HepG2 (cell line): ENCODE results near the gene NCOR2. TPM values are rescaled to one million over a fixed set of nuclear protein-coding genes. Genes with fewer than 3 reads are reported as not detected.

Source experiments
- ATAC-seq: fragments of 200-7000 bp; cut with Tn5 transposase; 3 replicates; pipeline ENCODE4 v1.9.1; 2020; ENCODE audit warnings: mild to moderate bottlenecking, moderate library complexity
- BruUV-seq: library from RNA; stranded (reverse); fragments of 400-500 nt; replicated peaks from 2 replicates; lab custom pipeline; 2021; lab: Mats Ljungman, UMichigan
- CTCF ChIA-PET: fragments of 300-600 bp; formaldehyde crosslinking; extraction: SDS; loops from one replicate; lab custom pipeline; 2021; ENCODE audit warnings: low total read pairs, inconsistent platforms, low intra/inter-chr PET ratio; lab: Yijun Ruan, JAX
- POLR2A ChIA-PET: fragments of 350-600 bp; sonication (Branson Sonifier 250); formaldehyde crosslinking; loops from one replicate; lab custom pipeline; 2020; ENCODE audit warnings: antibody characterized with exemption, inconsistent platforms; lab: Yijun Ruan, JAX
- DNase-seq: peaks from one replicate; pipeline ENCODE4 v3.0.0-alpha.2; 2015; ENCODE audit warnings: low spot score
- FAIRE-seq: peaks from 3 replicates; lab custom pipeline; 2011; peaks lifted over from hg19 to GRCh38; lab: Jason Lieb, UNC
- H2AFZ ChIP-seq: one replicate; pipeline ENCODE4 v1.6.1; 2011; ENCODE audit warnings: low read length, inconsistent platforms
- H3K27ac ChIP-seq: fragments of 300-600 bp; 3 replicates; pipeline ENCODE4 v1.8.0; 2011; ENCODE audit warnings: mixed run types, mild to moderate bottlenecking, mixed read lengths, low read length, inconsistent platforms; ENCODE audit not compliant: insufficient read depth; ENCODE audit errors: extremely low read length
- H3K27me3 ChIP-seq, 2 experiments: fragments of 200-600 bp in 1 of 2; 2 replicates in 1 of 2; 3 replicates in 1 of 2; pipeline versions ENCODE4 v1.6.0 to v1.8.0; 2011; ENCODE audit warnings: low read length in 2 of 2, mild to moderate bottlenecking in 2 of 2, moderate library complexity in 2 of 2, inconsistent platforms in 1 of 2; ENCODE audit not compliant: insufficient read depth in 2 of 2, control insufficient read depth in 1 of 2
- H3K36me3 ChIP-seq, 2 experiments: fragments of 200-600 bp in 1 of 2; replicated peaks in 1 of 2; 2 replicates in 1 of 2; 3 replicates in 1 of 2; pipeline versions ENCODE4 v1.5.1 to v1.8.0; 2011; ENCODE audit warnings: low read length in 2 of 2, inconsistent platforms in 1 of 2; ENCODE audit not compliant: insufficient read depth in 2 of 2, control insufficient read depth in 1 of 2
- H3K4me1 ChIP-seq: 2 replicates; pipeline ENCODE4 v1.5.1; 2012; ENCODE audit warnings: low read length, inconsistent platforms; ENCODE audit not compliant: insufficient read depth
- H3K4me2 ChIP-seq: 2 replicates; pipeline ENCODE4 v1.6.0; 2011; ENCODE audit warnings: low read depth, low read length, inconsistent platforms
- H3K4me3 ChIP-seq, 3 experiments: fragments of 200-600 bp in 1 of 3; sonication (generic), shearing (Covaris generic) in 1 of 3; replicated peaks in 1 of 3; 2 replicates each; pipeline ENCODE4 v1.5.1; 2011 to 2016; ENCODE audit warnings: low read length in 3 of 3, inconsistent platforms in 2 of 3, low read depth in 2 of 3, mild to moderate bottlenecking in 2 of 3, control low read depth in 1 of 3, mixed read lengths in 1 of 3; ENCODE audit not compliant: insufficient read depth in 1 of 3
- H3K79me2 ChIP-seq: one replicate; pipeline ENCODE4 v1.6.1; 2011; ENCODE audit warnings: low read length, inconsistent platforms; ENCODE audit not compliant: insufficient read depth
- H3K9ac ChIP-seq: 2 replicates; pipeline ENCODE4 v1.6.0; 2011; ENCODE audit warnings: mild to moderate bottlenecking, low read depth, low read length, inconsistent platforms; ENCODE audit not compliant: insufficient read depth
- H3K9me3 ChIP-seq: 2 replicates; pipeline ENCODE4 v1.5.1; 2012; ENCODE audit warnings: mild to moderate bottlenecking, low read length
- H4K20me1 ChIP-seq: 2 replicates; pipeline ENCODE4 v1.6.0; 2011; ENCODE audit warnings: inconsistent platforms, mild to moderate bottlenecking, low read length, moderate library complexity; ENCODE audit not compliant: insufficient read depth
- FOXA1 ChIP-seq, 2 experiments: fragments of 450-650 bp in 1 of 2; sonication (generic) in 1 of 2; formaldehyde crosslinking in 1 of 2; IDR thresholded peaks; 2 replicates each; pipeline versions ENCODE4 v1.4.0 to v1.6.1; 2016 to 2020; ENCODE audit warnings: missing genetic modification reagents in 1 of 2
- MED13 ChIP-seq: sonication (generic); formaldehyde crosslinking; IDR thresholded peaks from 2 replicates; pipeline ENCODE4 v1.5.0; 2020; ENCODE audit warnings: missing genetic modification reagents
- NFIB ChIP-seq: sonication (generic); formaldehyde crosslinking; IDR thresholded peaks from 2 replicates; pipeline ENCODE4 v1.9.0; 2021; ENCODE audit warnings: missing genetic modification reagents, mild to moderate bottlenecking, borderline replicate concordance
- REST ChIP-seq, 2 experiments: IDR thresholded peaks; 2 replicates each; pipeline ENCODE4 v1.6.1; 2011 to 2012; ENCODE audit warnings: low read length in 2 of 2, borderline replicate concordance in 1 of 2, low read depth in 1 of 2, mild to moderate bottlenecking in 1 of 2, moderate library complexity in 1 of 2
- SNRNP70 ChIP-seq: fragments of 200-400 bp; formaldehyde crosslinking; IDR thresholded peaks from 2 replicates; pipeline ENCODE4 v1.6.1; 2017; ENCODE audit warnings: mild to moderate bottlenecking, low read depth, low read length, moderate library complexity
- ZNF572 ChIP-seq: sonication (generic); formaldehyde crosslinking; IDR thresholded peaks from 2 replicates; pipeline ENCODE4 v1.5.1; 2020; ENCODE audit warnings: mild to moderate bottlenecking, missing genetic modification reagents
- WGBS: methylation state at CpG from one replicate; pipeline ENCODE4 v1.1.6; 2017; ENCODE audit warnings: low lambda C conversion rate; 5-methylcytosine and 5-hydroxymethylcytosine counted together
- in situ Hi-C: cut with HindIII; loops from 2 replicates; pipeline ENCODE4 v1.10.0; 2017; ENCODE audit warnings: low pct_unique_long_range_greater_than_20kb; ENCODE audit not compliant: extremely low pct_ligation_motif_present
- intact Hi-C: fragments of 100-400 bp; cut with micrococcal nuclease; formaldehyde crosslinking; loops from one replicate; pipeline ENCODE4 v1.10.0; 2022; ENCODE audit not compliant: unreplicated experiment
- polyA plus RNA-seq, 8 experiments: library from polyadenylated mRNA; depleted of rRNA in 3 of 8; stranded (reverse) in 7 of 8; unstranded in 1 of 8; fragments of >200 nt; fragmentation: Illumina TruSeq in 4 of 8; extraction: Trizol in 4 of 8; gene quantifications; 2 replicates each; pipeline versions ENCODE4 v1.2.1 to v1.2.3, GENCODE V29; 2011 to 2016; ENCODE audit warnings: low read depth in 4 of 8, missing spikeins in 1 of 8, mixed read lengths in 1 of 8; ENCODE audit not compliant: insufficient read depth in 1 of 8
- total RNA-seq, 5 experiments: library from RNA; depleted of rRNA; stranded (reverse); fragments of >200 nt; fragmentation: Illumina TruSeq; extraction: Trizol; gene quantifications; 2 replicates each; pipeline ENCODE4 v1.2.3, GENCODE V29; 2016; ENCODE audit warnings: low read depth in 1 of 5

Gene NCOR2
- total and polyA plus RNA-seq, 2 of the 13 experiments (the other 11 are each of a cell fraction or from before 2014, with no cell fraction given), result 4.5 to 5.7 TPM

GRCh38 chr12:124556896-124557501 is 10.4 kb downstream of the NCOR2 start (continued):
- no peak for TF ChIP-seq REST (IDR thresholded peaks at IDR 0.05; ENCODE audit: borderline replicate concordance in 1 of 2, low read depth in 1 of 2, low read length in 2 of 2)
- TF ChIP-seq, all 625 proteins: peak for 0

- intact Hi-C loops, result no loop called here
- no peak for FAIRE-seq
- Histone ChIP-seq H2AFZ (no peak overlapping the region), H3K9me3 (no peaks in the 10 kb centered on the region), H3K36me3 (no peaks in the 10 kb centered on the region; a peak in 1 of 5 replicates), H3K4me1 (peaks cover 10% of the 10 kb centered on the region; the same call in 1 of the 2 replicates), H4K20me1 (peaks cover 21% of the 10 kb centered on the region), H3K4me2 (no peak overlapping the region), H3K27ac (no peak overlapping the region), H3K27me3 (no peaks in the 10 kb centered on the region), H3K4me3 (no peak overlapping the region), H3K79me2 (peaks cover 69% of the 10 kb centered on the region), H3K9ac (no peak overlapping the region)
- BruUV-seq, result no TSS peak
- ChIA-PET POLR2A (no interaction called here), CTCF (no interaction called here)
- no peak for ATAC-seq
- in situ Hi-C loops, result no loop called here
- TF ChIP-seq FOXA1 (IDR thresholded peaks at IDR 0.05), result no peak
- TF ChIP-seq FOXA1 (CRISPR knock-in tag; IDR thresholded peaks at IDR 0.05), result no peak
- no peak for TF ChIP-seq NFIB
- TF ChIP-seq SNRNP70, result no peak
- TF ChIP-seq MED13 (CRISPR knock-in tag), result no peak
- no peak for TF ChIP-seq ZNF572
- DNase-seq, result no peak
- WGBS, result 94% methylated on average over 7 of the region's 9 CpGs
Measured at GRCh38 chr12:124556074-124556466, 11.3 kb downstream of the NCOR2 start.
